Measurements from ENCODE around the gene ISCA2. TPM values are rescaled to one million over a fixed set of nuclear protein-coding genes. Genes with fewer than 3 reads are reported as not detected.

Gene ISCA2
- total RNA-seq, 2 donors from 2014 or later = 29.9 to 34.2 TPM

DNA sequence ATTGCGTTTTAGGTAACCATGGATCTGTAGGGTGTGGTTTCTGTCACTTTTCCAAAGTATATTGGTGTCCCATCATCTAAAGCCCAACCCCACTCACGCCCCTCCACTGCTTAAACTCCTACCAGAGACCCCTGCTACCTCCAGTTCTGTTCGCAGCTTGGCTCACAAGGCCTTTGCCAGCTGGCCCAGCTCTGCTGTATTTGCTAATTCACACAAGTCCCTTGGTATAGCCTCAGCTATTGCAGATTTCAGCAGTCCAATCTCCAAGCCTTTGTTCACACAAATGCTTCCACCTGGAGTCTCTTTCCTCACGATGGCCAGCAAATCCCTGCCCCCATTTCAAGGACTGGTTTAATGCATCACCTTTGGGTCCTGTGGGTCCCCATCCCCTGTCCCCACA is 24.2 kb downstream of the ISCA2 start:
- H3K4me3 Mint-ChIP-seq = no peak overlapping the region
- no peak for ATAC-seq (replicated peaks in 1 of 2)
- peaks cover 5% of the 10 kb centered on the region for H3K27me3 Mint-ChIP-seq (ENCODE audit: low read depth)
- no peaks in the 10 kb centered on the region for H3K36me3 Mint-ChIP-seq (ENCODE audit: insufficient read depth in 2 of 2)
- no peaks in the 10 kb centered on the region for H3K9me3 Mint-ChIP-seq
- no peak overlapping the region for H3K27ac Mint-ChIP-seq
- no peak for DNase-seq
- H3K4me1 Mint-ChIP-seq (ENCODE audit: low read depth) = peaks cover 7% of the 10 kb centered on the region

DNA sequence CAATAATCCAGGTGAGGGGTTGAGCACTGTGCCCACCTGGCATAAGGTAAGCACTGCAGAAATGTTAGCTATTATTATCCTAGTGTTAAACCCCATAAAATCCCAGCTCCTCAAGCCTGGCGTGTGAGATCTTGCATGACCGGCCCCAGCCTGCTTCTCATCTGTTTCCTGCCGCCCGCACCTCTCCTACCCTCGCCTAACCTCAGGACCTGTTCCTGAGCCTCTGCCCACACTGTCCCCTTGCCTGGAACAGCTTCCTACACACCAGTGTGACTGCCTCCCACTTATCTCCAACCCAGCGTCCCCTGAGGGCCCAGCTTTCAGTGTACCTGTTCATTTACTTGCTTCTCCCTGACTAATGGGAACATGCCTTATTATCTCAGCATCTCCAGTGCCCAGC is 24.7 kb downstream of the ISCA2 start:
- Mint-ChIP-seq H3K36me3 (ENCODE audit: insufficient read depth in 2 of 2) (no peaks in the 10 kb centered on the region), H3K27me3 (ENCODE audit: low read depth) (peaks cover 5% of the 10 kb centered on the region), H3K27ac (no peak overlapping the region), H3K4me1 (ENCODE audit: low read depth) (peaks cover 7% of the 10 kb centered on the region), H3K4me3 (no peak overlapping the region), H3K9me3 (no peaks in the 10 kb centered on the region)
- no peak for DNase-seq
- no peak for ATAC-seq (replicated peaks in 1 of 2)

DNA sequence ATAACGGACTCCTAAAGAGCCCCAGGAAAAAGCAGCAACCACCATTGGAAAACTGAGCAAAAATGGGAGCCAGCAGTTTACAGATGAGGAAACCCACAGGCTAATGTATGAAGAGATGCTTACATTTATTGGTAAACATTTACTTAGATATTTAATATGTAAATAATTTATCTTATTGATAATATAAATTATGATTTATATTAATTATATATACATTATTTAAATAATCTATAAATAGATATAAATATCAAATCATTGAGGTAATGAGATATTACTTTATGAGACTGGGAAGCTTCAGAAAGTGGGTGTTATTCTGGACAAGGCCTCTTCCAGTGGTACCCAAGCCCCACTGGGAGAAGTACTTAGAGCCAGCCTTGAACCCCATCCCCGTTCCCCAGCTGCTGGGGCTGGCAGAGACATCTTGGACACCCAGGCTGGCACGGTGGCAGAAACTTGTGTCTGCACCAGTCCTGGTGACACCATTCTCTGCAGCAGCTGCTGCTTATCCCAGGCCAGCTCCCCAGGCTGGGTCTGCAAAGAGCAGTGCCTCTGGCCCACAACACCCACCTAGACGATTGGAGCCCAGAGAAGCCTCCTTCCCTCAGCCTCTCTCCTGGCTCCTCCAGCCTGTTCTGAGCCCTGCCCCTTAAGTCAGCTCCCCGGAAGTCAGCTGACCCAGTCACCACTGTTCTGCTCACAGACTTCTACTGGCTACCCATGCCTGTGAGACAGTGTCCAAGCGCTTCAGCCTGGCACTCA is 25.9 kb downstream of the ISCA2 start:
- H3K4me3 Mint-ChIP-seq = no peak overlapping the region
- peaks cover 5% of the 10 kb centered on the region for H3K4me1 Mint-ChIP-seq (ENCODE audit: low read depth)
- H3K27me3 Mint-ChIP-seq (ENCODE audit: low read depth) = peaks cover 2% of the 10 kb centered on the region
- ATAC-seq (replicated peaks in 1 of 2) = no peak
- no peak for DNase-seq
- H3K27ac Mint-ChIP-seq = no peak overlapping the region
- no peaks in the 10 kb centered on the region for H3K36me3 Mint-ChIP-seq (ENCODE audit: insufficient read depth in 2 of 2)
- no peaks in the 10 kb centered on the region for H3K9me3 Mint-ChIP-seq

DNA sequence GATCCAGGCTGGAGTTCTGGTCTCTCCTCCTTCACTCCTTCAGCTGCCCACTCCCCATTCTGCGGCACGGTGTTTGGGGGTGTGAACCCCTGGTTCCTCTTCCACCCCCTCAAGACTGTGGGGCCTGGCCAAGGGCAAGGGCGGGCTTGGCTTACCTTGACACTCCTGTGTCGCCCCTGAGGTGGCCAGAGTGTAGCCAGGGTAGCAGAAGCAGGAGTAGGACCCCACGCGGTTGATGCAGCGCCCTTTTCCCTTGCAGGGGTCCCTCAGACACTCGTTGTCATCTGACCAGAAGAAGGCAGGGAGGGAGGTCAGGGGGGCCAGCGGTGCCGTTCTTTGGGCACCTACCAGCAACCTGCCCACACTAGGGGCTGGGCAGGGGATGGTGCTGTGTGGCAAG is 28.2 kb downstream of the ISCA2 start:
- no peak for DNase-seq
- H3K27me3 Mint-ChIP-seq (ENCODE audit: low read depth) = no peaks in the 10 kb centered on the region
- ATAC-seq (replicated peaks in 1 of 2) = no peak
- H3K27ac Mint-ChIP-seq = no peak overlapping the region
- no peak overlapping the region for H3K4me3 Mint-ChIP-seq
- H3K36me3 Mint-ChIP-seq (ENCODE audit: insufficient read depth in 2 of 2) = no peaks in the 10 kb centered on the region
- H3K9me3 Mint-ChIP-seq = no peaks in the 10 kb centered on the region
- no peaks in the 10 kb centered on the region for H3K4me1 Mint-ChIP-seq (ENCODE audit: low read depth)

DNA sequence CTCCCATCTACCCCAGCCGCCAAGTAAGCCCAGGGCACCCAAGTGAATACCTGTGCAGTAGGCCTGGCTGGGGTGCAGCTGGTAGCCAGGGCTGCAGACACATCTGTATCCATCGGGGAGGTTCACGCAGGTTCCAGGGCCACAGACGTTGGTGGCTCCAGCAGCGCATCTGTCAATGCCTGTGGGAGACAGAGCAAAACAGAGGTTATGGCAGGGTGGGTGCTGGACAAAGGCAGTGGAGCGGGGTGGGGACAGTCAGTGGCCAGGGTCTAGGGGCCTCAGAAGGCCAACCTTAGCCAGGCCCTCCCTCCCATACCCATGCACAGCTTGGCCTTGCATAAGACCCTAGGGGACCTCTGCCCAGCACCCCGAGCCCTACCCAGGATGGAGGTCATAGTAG is 29.2 kb downstream of the ISCA2 start:
- Mint-ChIP-seq H3K9me3 (no peaks in the 10 kb centered on the region), H3K4me3 (no peak overlapping the region), H3K27ac (no peak overlapping the region), H3K4me1 (ENCODE audit: low read depth) (no peaks in the 10 kb centered on the region), H3K27me3 (ENCODE audit: low read depth) (no peaks in the 10 kb centered on the region), H3K36me3 (ENCODE audit: insufficient read depth in 2 of 2) (no peaks in the 10 kb centered on the region)
- ATAC-seq (replicated peaks in 1 of 2) (no peak), DNase-seq (no peak)

DNA sequence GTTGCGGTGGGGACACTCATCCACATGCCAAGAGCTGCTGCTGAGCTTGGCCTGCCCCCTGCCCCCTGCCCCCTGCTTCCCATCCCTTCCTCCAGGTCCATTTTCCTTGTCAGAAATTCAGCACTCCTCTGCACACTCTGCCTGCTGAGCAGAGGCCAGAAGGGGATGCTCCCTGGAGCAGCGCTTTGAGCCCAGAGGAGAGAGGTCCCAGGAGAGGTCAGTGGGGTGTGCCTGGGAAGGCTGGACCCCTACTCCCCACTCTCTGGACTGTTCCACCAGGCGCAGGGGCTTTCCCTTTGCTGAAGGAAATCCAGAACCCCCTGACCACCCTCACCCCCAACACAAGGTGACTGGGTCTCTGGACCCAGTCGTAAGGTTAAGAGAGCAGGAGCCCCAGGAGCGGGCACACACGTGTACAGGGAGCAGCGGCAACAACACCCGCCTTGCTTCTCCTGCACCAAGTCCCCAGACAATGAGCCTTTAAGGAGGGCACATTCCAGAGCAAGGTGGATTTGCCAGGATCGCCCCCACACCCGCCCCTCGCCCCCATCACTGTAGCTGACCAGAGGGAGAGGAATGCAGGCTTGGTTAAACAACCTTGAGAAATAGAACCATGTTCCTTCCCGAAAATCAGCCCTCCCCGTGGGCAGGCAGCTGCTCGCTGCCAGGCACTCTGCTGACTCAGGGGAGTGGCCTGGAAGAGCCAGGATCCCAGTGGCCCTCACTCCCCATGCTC is 30.7 kb downstream of the ISCA2 start:
- Mint-ChIP-seq H3K27ac (no peak overlapping the region), H3K36me3 (ENCODE audit: insufficient read depth in 2 of 2) (no peaks in the 10 kb centered on the region), H3K4me1 (ENCODE audit: low read depth) (no peaks in the 10 kb centered on the region), H3K9me3 (no peaks in the 10 kb centered on the region), H3K4me3 (no peak overlapping the region), H3K27me3 (ENCODE audit: low read depth) (no peaks in the 10 kb centered on the region)
- DNase-seq (no peak), ATAC-seq (replicated peaks in 1 of 2) (no peak)

DNA sequence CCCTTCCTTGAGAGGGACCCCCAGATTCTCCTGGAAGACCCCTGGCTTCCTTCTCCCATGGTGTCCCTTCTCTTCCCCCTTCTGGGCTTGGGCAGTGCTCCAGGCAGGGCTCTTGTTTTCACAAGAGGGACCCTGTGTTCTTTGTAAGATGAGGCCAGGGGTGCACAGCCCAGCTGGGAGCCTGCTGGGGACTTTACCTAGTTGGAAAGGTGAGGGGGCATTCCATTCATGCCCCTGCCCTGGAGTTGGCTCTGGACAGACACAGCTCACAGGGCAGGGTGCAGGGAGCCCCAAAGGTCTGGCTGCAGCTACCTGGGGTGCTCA is 31.2 kb downstream of the ISCA2 start:
- no peaks in the 10 kb centered on the region for H3K9me3 Mint-ChIP-seq
- no peak for ATAC-seq (replicated peaks in 1 of 2)
- H3K27ac Mint-ChIP-seq = no peak overlapping the region
- no peaks in the 10 kb centered on the region for H3K27me3 Mint-ChIP-seq (ENCODE audit: low read depth)
- DNase-seq = no peak
- no peaks in the 10 kb centered on the region for H3K36me3 Mint-ChIP-seq (ENCODE audit: insufficient read depth in 2 of 2)
- no peaks in the 10 kb centered on the region for H3K4me1 Mint-ChIP-seq (ENCODE audit: low read depth)
- no peak overlapping the region for H3K4me3 Mint-ChIP-seq

DNA sequence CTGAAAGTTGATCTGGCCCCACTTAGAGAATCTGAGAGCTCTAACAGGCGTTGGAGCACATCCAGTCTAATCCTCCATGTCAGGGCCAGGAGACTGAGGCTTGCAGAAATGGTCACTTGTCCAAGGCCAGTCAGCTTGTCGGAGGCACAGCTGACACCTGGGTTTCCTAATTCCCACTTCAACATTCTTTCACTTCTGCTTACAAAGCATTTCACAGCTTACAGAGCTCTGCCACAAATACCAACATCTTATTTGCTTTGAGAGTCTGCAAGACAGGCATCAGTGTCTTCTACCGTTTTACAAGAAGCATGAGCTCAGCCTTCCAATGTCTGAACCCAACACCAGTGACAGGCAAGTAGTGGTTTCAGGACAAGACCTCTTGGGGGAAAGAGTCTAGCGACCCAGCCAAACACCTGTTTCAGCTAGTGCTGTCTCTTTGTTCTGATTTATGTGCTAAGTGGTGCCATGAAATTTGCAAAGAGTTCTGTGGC is 31.8 kb downstream of the ISCA2 start:
- Mint-ChIP-seq H3K36me3 (ENCODE audit: insufficient read depth in 2 of 2) (no peaks in the 10 kb centered on the region), H3K27ac (no peak overlapping the region), H3K27me3 (ENCODE audit: low read depth) (no peaks in the 10 kb centered on the region), H3K4me1 (ENCODE audit: low read depth) (no peaks in the 10 kb centered on the region), H3K9me3 (no peaks in the 10 kb centered on the region), H3K4me3 (no peak overlapping the region)
- ATAC-seq (replicated peaks in 1 of 2) = no peak
- no peak for DNase-seq

DNA sequence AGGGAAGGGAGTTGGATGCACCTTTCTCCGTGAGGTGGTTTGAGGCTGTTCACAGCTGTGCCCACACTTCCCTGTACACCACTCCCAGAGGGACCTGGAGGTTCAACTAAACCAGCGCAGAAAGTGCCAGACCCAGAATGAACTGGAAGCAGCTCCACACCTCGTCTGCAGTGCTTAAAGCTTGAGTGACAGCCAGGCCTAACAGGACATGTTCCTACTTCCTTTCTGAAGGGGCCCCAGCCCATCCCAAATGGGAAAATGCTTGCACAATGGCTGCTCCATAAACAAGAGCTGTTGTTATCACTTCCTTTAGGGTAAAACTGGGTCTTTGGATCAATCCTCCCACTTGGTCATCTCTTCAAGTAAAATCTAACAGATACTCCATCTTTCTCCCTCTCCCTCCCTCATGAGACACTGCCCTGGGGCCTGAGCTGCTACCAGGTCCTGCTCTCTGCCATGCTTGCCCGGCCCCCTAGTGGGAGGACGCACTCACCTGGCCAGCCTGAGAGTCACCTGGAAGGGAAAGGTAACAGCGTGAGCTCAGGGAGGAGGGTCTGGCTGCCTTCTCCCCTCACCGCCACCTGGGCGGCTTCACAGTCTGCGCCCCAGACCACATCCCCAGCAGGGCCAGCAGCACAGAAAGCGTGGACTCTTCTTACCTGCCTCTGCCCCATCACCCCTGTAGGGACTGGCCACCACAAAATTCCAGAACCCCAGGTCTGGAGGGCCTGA is 33.5 kb downstream of the ISCA2 start:
- Mint-ChIP-seq H3K36me3 (ENCODE audit: insufficient read depth in 2 of 2) (no peaks in the 10 kb centered on the region), H3K4me3 (no peak overlapping the region), H3K9me3 (no peaks in the 10 kb centered on the region), H3K27ac (no peak overlapping the region), H3K27me3 (ENCODE audit: low read depth) (no peaks in the 10 kb centered on the region), H3K4me1 (ENCODE audit: low read depth) (no peaks in the 10 kb centered on the region)
- ATAC-seq (replicated peaks in 1 of 2) (no peak), DNase-seq (no peak)

DNA sequence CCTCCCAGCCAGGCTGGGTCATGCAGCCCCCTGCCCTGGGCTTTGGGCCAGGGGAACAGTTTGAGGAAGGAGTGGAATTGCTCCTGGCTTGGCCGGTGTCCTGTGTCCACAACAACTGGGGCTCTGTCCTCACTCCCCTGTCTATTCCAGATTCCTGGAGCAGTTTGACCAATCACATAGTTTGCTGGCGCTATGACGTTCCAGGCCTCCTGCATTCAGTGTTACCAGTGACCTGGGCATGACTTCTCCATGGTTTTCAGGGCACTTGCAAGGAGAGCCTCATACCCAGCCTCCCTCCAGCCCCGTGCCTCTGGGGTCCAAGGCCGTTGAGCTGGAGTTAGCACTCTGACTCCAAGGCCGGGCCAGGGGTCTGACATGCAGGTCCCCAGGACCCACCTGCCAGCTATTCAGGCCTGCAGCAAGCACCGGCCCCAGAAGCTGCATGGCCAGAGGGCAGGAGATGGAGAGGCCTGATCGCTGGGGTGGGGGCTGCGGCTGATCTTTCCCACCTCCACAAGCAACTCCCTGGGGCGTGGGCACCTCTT is 34.2 kb downstream of the ISCA2 start:
- H3K27ac Mint-ChIP-seq = no peak overlapping the region
- H3K9me3 Mint-ChIP-seq = no peaks in the 10 kb centered on the region
- DNase-seq (no peak), ATAC-seq (replicated peaks in 1 of 2) (no peak)
- no peaks in the 10 kb centered on the region for H3K4me1 Mint-ChIP-seq (ENCODE audit: low read depth)
- no peak overlapping the region for H3K4me3 Mint-ChIP-seq
- no peaks in the 10 kb centered on the region for H3K27me3 Mint-ChIP-seq (ENCODE audit: low read depth)
- H3K36me3 Mint-ChIP-seq (ENCODE audit: insufficient read depth in 2 of 2) = no peaks in the 10 kb centered on the region

DNA sequence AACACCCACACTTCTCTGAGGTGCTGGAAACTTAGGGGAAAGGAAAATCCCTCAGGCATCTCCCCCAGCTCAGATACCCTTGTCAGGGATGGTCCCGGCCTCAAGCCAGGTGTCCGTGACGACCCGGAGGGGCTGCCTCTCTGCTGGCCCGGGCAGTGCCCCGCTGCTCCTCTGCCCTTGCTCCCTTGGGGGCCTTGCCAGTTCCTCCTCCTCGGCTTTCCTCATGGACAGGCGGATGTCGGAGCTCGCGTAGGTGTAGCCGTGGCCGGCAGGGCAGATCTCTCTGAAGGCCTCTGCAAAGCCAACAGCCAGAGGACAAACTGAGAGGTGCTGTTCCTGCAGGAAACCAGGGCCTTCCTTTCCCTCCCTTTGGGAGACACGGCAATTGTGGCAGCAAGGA is 34.8 kb downstream of the ISCA2 start:
- Mint-ChIP-seq H3K27ac (no peak overlapping the region), H3K27me3 (ENCODE audit: low read depth) (no peaks in the 10 kb centered on the region), H3K36me3 (ENCODE audit: insufficient read depth in 2 of 2) (no peaks in the 10 kb centered on the region), H3K9me3 (no peaks in the 10 kb centered on the region), H3K4me1 (ENCODE audit: low read depth) (peaks cover 6% of the 10 kb centered on the region), H3K4me3 (no peak overlapping the region)
- no peak for DNase-seq
- no peak for ATAC-seq (replicated peaks in 1 of 2)

DNA sequence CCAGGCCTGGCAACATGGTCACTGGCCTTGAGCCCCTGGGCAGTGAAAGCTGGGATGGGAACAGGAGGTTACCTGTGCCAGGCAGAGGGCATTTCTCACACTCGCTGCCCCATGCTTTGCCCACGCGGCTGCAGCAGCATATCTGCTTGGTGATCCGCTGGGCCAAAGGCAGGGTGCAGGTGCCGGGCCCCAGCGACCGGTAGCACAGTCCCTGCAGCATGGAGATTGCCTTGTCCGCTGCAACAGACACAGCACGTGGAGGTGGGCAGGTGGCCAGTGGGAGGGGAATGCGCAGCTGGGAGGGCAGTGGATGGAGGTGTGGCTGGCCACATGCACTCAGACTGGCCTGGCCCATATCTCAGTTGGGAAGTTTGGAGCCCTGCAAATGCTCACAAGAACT is 35.3 kb downstream of the ISCA2 start:
- H3K9me3 Mint-ChIP-seq = no peaks in the 10 kb centered on the region
- peaks cover 7% of the 10 kb centered on the region for H3K4me1 Mint-ChIP-seq (ENCODE audit: low read depth)
- no peaks in the 10 kb centered on the region for H3K36me3 Mint-ChIP-seq (ENCODE audit: insufficient read depth in 2 of 2)
- H3K4me3 Mint-ChIP-seq = no peak overlapping the region
- no peak for ATAC-seq (replicated peaks in 1 of 2)
- no peak for DNase-seq
- no peaks in the 10 kb centered on the region for H3K27me3 Mint-ChIP-seq (ENCODE audit: low read depth)
- H3K27ac Mint-ChIP-seq = no peak overlapping the region

DNA sequence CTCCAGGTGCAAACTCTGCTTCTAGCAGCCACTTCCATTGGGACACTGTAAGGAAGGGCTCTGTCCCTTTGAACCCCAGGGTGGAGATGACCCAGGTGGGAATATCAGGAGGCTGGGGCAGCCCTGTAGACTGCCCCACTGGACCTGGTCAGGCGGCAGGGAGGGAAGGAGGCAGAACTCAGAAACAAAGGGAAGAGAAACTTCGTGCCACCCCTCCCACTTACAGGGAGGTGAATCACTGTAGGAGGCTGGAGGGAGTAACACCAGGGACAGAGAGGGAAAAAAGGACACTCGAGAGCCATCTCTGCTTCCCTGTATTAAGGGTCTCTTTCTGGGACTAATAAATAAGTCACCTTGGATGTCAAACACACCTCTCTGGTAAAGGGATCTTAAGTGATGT is 37.4 kb downstream of the ISCA2 start:
- no peak overlapping the region for H3K4me3 Mint-ChIP-seq

More for the DNA sequence above, 37.4 kb downstream of the ISCA2 start:
- DNase-seq = no peak
- Mint-ChIP-seq H3K4me1 (ENCODE audit: low read depth) (peaks cover 7% of the 10 kb centered on the region), H3K27ac (no peak overlapping the region), H3K9me3 (no peaks in the 10 kb centered on the region), H3K36me3 (ENCODE audit: insufficient read depth in 2 of 2) (no peaks in the 10 kb centered on the region), H3K27me3 (ENCODE audit: low read depth) (no peaks in the 10 kb centered on the region)
- ATAC-seq (replicated peaks in 1 of 2) = no peak

All from activated T-cell treated with anti-CD3 and anti-CD28 coated beads, Interleukin-2, amount 50 U/mL, for 72 hours (primary cell).